ENCODE results near the gene DUT. TPM values are rescaled to one million over a fixed set of nuclear protein-coding genes. Genes with fewer than 3 reads are reported as not detected.

Gene DUT
- total RNA-seq, 2 experiments from 2014 or later: 605 to 628 TPM

Other genes with a start within 250 kb of the DUT start
- not detected for gene SLC24A5, start 210.4 kb upstream of the DUT start, total RNA-seq
- 10 to 100 TPM; 31.7 to 32.7 TPM for gene MYEF2, start 153.1 kb upstream of the DUT start, total RNA-seq
- not detected for gene CTXN2, start 139.8 kb upstream of the DUT start, total RNA-seq
- not detected for gene SLC12A1, start 125.1 kb upstream of the DUT start, total RNA-seq

All from activated naive CD4-positive, alpha-beta T cell treated with anti-CD3 and anti-CD28 coated beads for 36 hours (primary cell).